IMR-90 (cell line): ENCODE results near the gene SV2C. TPM values are rescaled to one million over a fixed set of nuclear protein-coding genes. Genes with fewer than 3 reads are reported as not detected.

Experiments used
- ATAC-seq: fragments of 200-7000 bp; cut with Tn5 transposase; 2 replicates; pipeline ENCODE4 v1.9.1; 2020; ENCODE audit warnings: low read depth, mild to moderate bottlenecking, moderate library complexity
- BruUV-seq: library from RNA; stranded (reverse); fragments of 400-500 nt; replicated peaks from 2 replicates; lab custom pipeline; 2021; lab: Mats Ljungman, UMichigan
- CTCF ChIA-PET: fragments of 300-600 bp; formaldehyde crosslinking; extraction: SDS; loops from one replicate; lab custom pipeline; 2021; ENCODE audit warnings: antibody characterized with exemption; lab: Yijun Ruan, JAX
- POLR2A ChIA-PET: fragments of 300-600 bp; sonication (Branson Sonifier 250); formaldehyde crosslinking; loops from one replicate; lab custom pipeline; 2022; ENCODE audit warnings: antibody characterized with exemption; ENCODE audit not compliant: unreplicated experiment; lab: Charles Lee
- DNase-seq: peaks from one replicate; pipeline ENCODE4 v3.0.0; 2013
- H2AFZ ChIP-seq: replicated peaks from 2 replicates; pipeline ENCODE3; 2013; ENCODE audit warnings: low read length, mild to moderate bottlenecking; ENCODE audit not compliant: poor library complexity
- H2AK5ac ChIP-seq: 2 replicates; pipeline ENCODE4 v1.6.1; 2013; ENCODE audit warnings: low read depth, low read length, inconsistent platforms
- H2AK9ac ChIP-seq: replicated peaks from 2 replicates; pipeline ENCODE3; 2013; ENCODE audit warnings: mild to moderate bottlenecking, low read depth, low read length, moderate library complexity; ENCODE audit not compliant: poor library complexity
- H2BK120ac ChIP-seq: 2 replicates; pipeline ENCODE4 v1.6.1; 2013; ENCODE audit warnings: low read depth, low read length, inconsistent platforms
- H2BK15ac ChIP-seq: 3 replicates; pipeline ENCODE4 v1.6.1; 2013; ENCODE audit warnings: low read depth, low read length, inconsistent platforms
- H2BK20ac ChIP-seq: 2 replicates; pipeline ENCODE4 v1.6.1; 2013; ENCODE audit warnings: low read depth, mild to moderate bottlenecking, inconsistent platforms, low read length, moderate library complexity
- H2BK5ac ChIP-seq: 2 replicates; pipeline ENCODE4 v1.6.1; 2013; ENCODE audit warnings: mild to moderate bottlenecking, low read depth, low read length, inconsistent platforms; ENCODE audit not compliant: poor library complexity, severe bottlenecking
- H3K14ac ChIP-seq: replicated peaks from 2 replicates; pipeline ENCODE4 v1.6.1; 2013; ENCODE audit warnings: low read depth, low read length, inconsistent platforms
- H3K18ac ChIP-seq: 2 replicates; pipeline ENCODE4 v1.6.1; 2013; ENCODE audit warnings: low read depth, low read length, control low read depth
- H3K23ac ChIP-seq: 2 replicates; pipeline ENCODE4 v1.6.1; 2013; ENCODE audit warnings: low read depth, low read length, inconsistent platforms
- H3K27ac ChIP-seq: 2 replicates; pipeline ENCODE4 v1.5.1; 2013; ENCODE audit warnings: mild to moderate bottlenecking, control low read depth, low read length; ENCODE audit not compliant: insufficient read depth
- H3K27me3 ChIP-seq: 2 replicates; pipeline ENCODE4 v1.6.1; 2013; ENCODE audit warnings: low read length; ENCODE audit not compliant: control insufficient read depth, insufficient read depth
- H3K36me3 ChIP-seq: 2 replicates; pipeline ENCODE4 v1.6.1; 2013; ENCODE audit warnings: low read length, mixed read lengths; ENCODE audit not compliant: control insufficient read depth, insufficient read depth
- H3K4ac ChIP-seq: 2 replicates; pipeline ENCODE4 v1.6.1; 2013; ENCODE audit warnings: low read depth, low read length, inconsistent platforms
- H3K4me1 ChIP-seq: 2 replicates; pipeline ENCODE4 v1.6.1; 2013; ENCODE audit warnings: low read length, mixed read lengths; ENCODE audit not compliant: control insufficient read depth, insufficient read depth
- H3K4me2 ChIP-seq: 2 replicates; pipeline ENCODE4 v1.6.1; 2013; ENCODE audit warnings: low read depth, mild to moderate bottlenecking, control low read depth, low read length, moderate library complexity
- H3K4me3 ChIP-seq: 2 replicates; pipeline ENCODE4 v1.5.1; 2013; ENCODE audit warnings: low read depth, mild to moderate bottlenecking, control low read depth, low read length, moderate library complexity; ENCODE audit not compliant: insufficient read depth
- H3K56ac ChIP-seq: 2 replicates; pipeline ENCODE4 v1.6.1; 2013; ENCODE audit warnings: low read length, inconsistent platforms; ENCODE audit not compliant: insufficient read depth; ENCODE audit errors: extremely low read depth
- H3K79me1 ChIP-seq, 2 experiments: 2 replicates each; pipeline ENCODE4 v1.6.1; 2013; ENCODE audit warnings: low read length in 2 of 2, inconsistent platforms in 1 of 2, low read depth in 1 of 2
- H3K9ac ChIP-seq: 2 replicates; pipeline ENCODE4 v1.6.1; 2013; ENCODE audit warnings: low read depth, low read length, control low read depth
- H3K9me1 ChIP-seq: 2 replicates; pipeline ENCODE4 v1.6.1; 2013; ENCODE audit warnings: low read length, inconsistent platforms; ENCODE audit not compliant: insufficient read depth
- H3K9me3 ChIP-seq: 2 replicates; pipeline ENCODE4 v1.6.1; 2013; ENCODE audit warnings: low read length; ENCODE audit not compliant: control insufficient read depth, insufficient read depth
- H4K20me1 ChIP-seq: 2 replicates; pipeline ENCODE4 v1.6.1; 2013; ENCODE audit warnings: low read length, inconsistent platforms; ENCODE audit not compliant: insufficient read depth
- H4K5ac ChIP-seq: 2 replicates; pipeline ENCODE4 v1.6.1; 2013; ENCODE audit warnings: mild to moderate bottlenecking, low read depth, low read length, control low read depth
- H4K8ac ChIP-seq, 2 experiments: 2 replicates each; pipeline ENCODE4 v1.6.1; 2013; ENCODE audit warnings: low read depth in 2 of 2, low read length in 2 of 2, control low read depth in 1 of 2, inconsistent platforms in 1 of 2
- H4K91ac ChIP-seq: 2 replicates; pipeline ENCODE4 v1.6.1; 2013; ENCODE audit warnings: low read depth, low read length, inconsistent platforms; ENCODE audit not compliant: insufficient read depth
- CHD1 ChIP-seq: IDR thresholded peaks from 2 replicates; pipeline ENCODE4 v1.6.1; 2012; ENCODE audit warnings: low read depth, low read length, improper control_type of control experiment
- FOS ChIP-seq: fragments of 150-350 bp; IDR thresholded peaks from 2 replicates; pipeline ENCODE4 v1.6.1; 2016; ENCODE audit warnings: low read depth, low read length
- MAZ ChIP-seq: IDR thresholded peaks from 2 replicates; pipeline ENCODE4 v1.6.1; 2012; ENCODE audit warnings: low read depth, mild to moderate bottlenecking, low read length, improper control_type of control experiment, moderate library complexity, borderline replicate concordance
- MXI1 ChIP-seq: IDR thresholded peaks from 2 replicates; pipeline ENCODE4 v1.6.1; 2012; ENCODE audit warnings: low read depth, mild to moderate bottlenecking, low read length, moderate library complexity, borderline replicate concordance
- NFE2L2 ChIP-seq: fragments of 150-350 bp; IDR thresholded peaks from 2 replicates; pipeline ENCODE4 v1.6.1; 2016; ENCODE audit warnings: low read depth, mild to moderate bottlenecking, low read length
- POLR2A ChIP-seq: IDR thresholded peaks from 2 replicates; pipeline ENCODE4 v1.6.1; 2012; ENCODE audit warnings: mild to moderate bottlenecking, low read depth, low read length
- RCOR1 ChIP-seq: IDR thresholded peaks from 2 replicates; pipeline ENCODE4 v1.6.1; 2012; ENCODE audit warnings: mild to moderate bottlenecking, low read length, improper control_type of control experiment; ENCODE audit not compliant: insufficient replicate concordance
- RFX5 ChIP-seq: IDR thresholded peaks from 2 replicates; pipeline ENCODE4 v1.8.0; 2012; ENCODE audit warnings: low read depth, mild to moderate bottlenecking, low read length, moderate library complexity
- WGBS, 2 experiments: methylation state at CpG; one replicate each; pipeline versions ENCODE4 v1.1.5 to v1.1.7; 2013; ENCODE audit warnings: missing lambda C conversion rate in 2 of 2; ENCODE audit not compliant: insufficient read length in 1 of 2; ENCODE audit errors: extremely low coverage in 2 of 2; 5-methylcytosine and 5-hydroxymethylcytosine counted together
- dilution Hi-C: fragments of 300-500 bp; cut with HindIII; formaldehyde crosslinking; loops from one replicate; pipeline ENCODE4 v1.14.3; 2018; ENCODE audit warnings: low sequenced_read_pairs; ENCODE audit not compliant: unreplicated experiment
- in situ Hi-C: fragments of 300-500 bp; cut with MboI; formaldehyde crosslinking; loops from 3 replicates; pipeline ENCODE4 v1.14.3; 2019; ENCODE audit warnings: low sequenced_read_pairs, inconsistent platforms, mixed read lengths
- intact Hi-C: fragments of 100-400 bp; cut with micrococcal nuclease; formaldehyde crosslinking; loops from 2 replicates; pipeline ENCODE4 v1.10.0; 2022
- polyA plus RNA-seq, 3 experiments: library from polyadenylated mRNA; depleted of rRNA; stranded (reverse); fragments of >200 nt; gene quantifications; 2 replicates each; pipeline ENCODE4 v1.2.3, GENCODE V29; 2012; ENCODE audit warnings: low replicate concordance in 1 of 3
- total RNA-seq: library from RNA; depleted of rRNA; stranded (reverse); fragments of >200 nt; gene quantifications from 2 replicates; pipeline ENCODE4 v1.2.3, GENCODE V29; 2012

Gene SV2C
- total and polyA plus RNA-seq, 2 of the 4 experiments (the other 2 are of a cell fraction), result not detected

- Histone ChIP-seq H3K56ac (no peak overlapping the region), H4K8ac (no peak overlapping the region), H2AK5ac (no peak overlapping the region), H3K14ac (no peak overlapping the region), H2BK15ac (no peak overlapping the region), H3K27me3 (no peaks in the 10 kb centered on the region; the same call in 1 of the 2 replicates), H3K23ac (no peak overlapping the region), H2BK20ac (no peak overlapping the region), H3K9me1 (no peaks in the 10 kb centered on the region), H4K20me1 (no peaks in the 10 kb centered on the region), H3K4me3 (no peak overlapping the region), H3K36me3 (no peaks in the 10 kb centered on the region), H3K18ac (no peak overlapping the region), H2AK9ac (no peak overlapping the region), H2BK5ac (no peak overlapping the region), H3K27ac (no peak overlapping the region), H3K9me3 (no peaks in the 10 kb centered on the region), H2AFZ (no peak overlapping the region), H3K9ac (no peak overlapping the region), H4K5ac (no peak overlapping the region), H3K4me1 (no peaks in the 10 kb centered on the region), H2BK120ac (no peak overlapping the region), H3K79me1 (no peaks in the 10 kb centered on the region), H3K4ac (no peak overlapping the region), H4K91ac (no peak overlapping the region), H3K4me2 (no peak overlapping the region)
- dilution Hi-C loops (no loop called here), in situ Hi-C loops (no loop called here), intact Hi-C loops (no loop called here)
- ATAC-seq (no peak), DNase-seq (no peak)
- BruUV-seq, result no TSS peak
- ChIA-PET CTCF (no interaction called here), POLR2A (no interaction called here)
- no CpG with 5 or more reads among the region's 4 CpGs for WGBS, 2 experiments
- TF ChIP-seq MAZ, result no peak
- no peak for TF ChIP-seq FOS
- no peak for TF ChIP-seq NFE2L2
- no peak for TF ChIP-seq POLR2A
- TF ChIP-seq CHD1, result no peak
- TF ChIP-seq RCOR1, result no peak
- no peak for TF ChIP-seq RFX5
- no peak for TF ChIP-seq MXI1
Measured at GRCh38 chr5:76294573-76294972, 211.4 kb downstream of the SV2C start.
